IPS-20b (cell line): ENCODE data around the gene MMS22L.

ENCODE experiments used
- H3K27ac ChIP-seq: one replicate; pipeline ENCODE4 v1.5.1; 2013; ENCODE audit warnings: low read length
- H3K27me3 ChIP-seq: 2 replicates; pipeline ENCODE4 v1.6.1; 2013; ENCODE audit warnings: mild to moderate bottlenecking, low read length, inconsistent platforms; ENCODE audit not compliant: insufficient read depth
- H3K36me3 ChIP-seq: 2 replicates; pipeline ENCODE4 v1.6.1; 2013; ENCODE audit warnings: low read depth, mild to moderate bottlenecking, inconsistent platforms, low read length, moderate library complexity; ENCODE audit not compliant: insufficient read depth
- H3K4me1 ChIP-seq: 2 replicates; pipeline ENCODE4 v1.6.1; 2013; ENCODE audit warnings: mild to moderate bottlenecking, control low read depth, inconsistent platforms, low read length, moderate library complexity; ENCODE audit not compliant: insufficient read depth
- H3K4me3 ChIP-seq: 2 replicates; pipeline ENCODE4 v1.5.1; 2013; ENCODE audit warnings: mild to moderate bottlenecking, low read length, inconsistent platforms
- H3K9ac ChIP-seq: 2 replicates; pipeline ENCODE4 v1.6.1; 2013; ENCODE audit warnings: low read depth, mild to moderate bottlenecking, inconsistent platforms, low read length, moderate library complexity
- H3K9me3 ChIP-seq: 2 replicates; pipeline ENCODE4 v1.6.1; 2013; ENCODE audit warnings: mild to moderate bottlenecking, low read depth, low read length, inconsistent platforms; ENCODE audit not compliant: insufficient read depth

The MMS22L gene

DNA sequence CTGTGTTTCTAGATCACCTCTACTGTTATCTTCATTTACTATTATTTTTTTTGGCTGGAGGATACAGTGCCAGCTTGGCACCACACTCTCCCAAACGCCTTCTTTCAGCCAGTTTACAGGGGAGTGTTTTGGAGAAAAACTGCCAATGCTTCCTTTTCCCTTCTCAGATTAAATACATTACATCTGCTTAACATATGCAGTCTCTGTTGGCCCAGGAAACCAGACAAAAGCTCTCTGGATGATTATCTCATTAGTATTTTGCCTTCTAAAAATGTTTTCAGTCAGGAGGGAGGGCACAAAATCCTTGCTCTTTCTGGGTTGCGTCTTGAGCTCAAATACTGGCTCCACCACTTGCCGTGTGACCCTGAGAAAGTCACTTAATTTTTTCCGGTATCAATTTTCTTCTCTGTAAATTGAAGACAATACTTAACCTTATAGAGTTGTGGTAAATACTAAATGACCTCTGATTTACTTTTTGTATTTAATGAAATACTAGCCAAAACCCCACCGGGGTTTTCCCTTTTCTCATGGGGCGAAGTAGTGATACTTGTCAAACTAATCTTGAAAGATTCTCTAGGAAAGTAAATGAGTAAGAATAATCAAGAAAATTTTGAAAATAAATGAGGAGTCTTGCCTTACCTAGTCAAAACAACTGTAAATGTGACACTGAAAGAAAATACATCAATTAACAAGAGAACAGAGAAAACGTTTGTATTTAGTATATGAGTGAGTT is 146.2 kb downstream of the MMS22L start:
- Histone ChIP-seq H3K27ac (no peak overlapping the region), H3K36me3 (no peaks in the 10 kb centered on the region)

GRCh38 chr6:97133067-97133466 is 149.9 kb downstream of the MMS22L start:
- no peaks in the 10 kb centered on the region for H3K27me3 ChIP-seq
- H3K4me3 ChIP-seq: no peak overlapping the region
- H3K9me3 ChIP-seq: no peaks in the 10 kb centered on the region
- H3K9ac ChIP-seq: no peak overlapping the region
- H3K4me1 ChIP-seq: no peaks in the 10 kb centered on the region
- no peak overlapping the region for H3K27ac ChIP-seq
- no peaks in the 10 kb centered on the region for H3K36me3 ChIP-seq

More for the DNA sequence above, 146.2 kb downstream of the MMS22L start:
- no peaks in the 10 kb centered on the region for H3K27me3 ChIP-seq
- no peaks in the 10 kb centered on the region for H3K9me3 ChIP-seq
- no peaks in the 10 kb centered on the region for H3K4me1 ChIP-seq
- no peak overlapping the region for H3K9ac ChIP-seq
- no peak overlapping the region for H3K4me3 ChIP-seq

DNA sequence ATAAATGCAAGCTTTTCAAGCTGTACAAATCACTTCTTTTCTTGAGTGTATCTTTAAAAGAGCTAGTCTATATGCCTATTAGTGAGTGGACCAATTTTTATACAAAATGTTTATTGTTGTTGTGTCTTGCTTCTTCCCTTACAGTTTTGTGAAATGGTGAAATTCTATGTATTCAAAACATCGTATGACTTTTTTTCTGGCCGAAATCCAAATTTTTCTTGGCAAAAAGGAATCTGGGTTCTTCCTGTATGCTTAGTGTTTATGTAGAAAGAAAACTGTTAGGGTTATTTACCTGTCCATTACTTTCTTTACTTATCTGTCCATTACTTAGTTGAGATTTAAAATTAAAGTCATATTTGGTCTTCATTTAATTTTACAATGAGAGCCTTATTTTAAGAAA is 153.9 kb downstream of the MMS22L start:
- no peaks in the 10 kb centered on the region for H3K9me3 ChIP-seq
- no peaks in the 10 kb centered on the region for H3K36me3 ChIP-seq
- H3K9ac ChIP-seq: no peak overlapping the region
- no peaks in the 10 kb centered on the region for H3K4me1 ChIP-seq
- no peak overlapping the region for H3K4me3 ChIP-seq
- H3K27me3 ChIP-seq: no peaks in the 10 kb centered on the region
- no peak overlapping the region for H3K27ac ChIP-seq

DNA sequence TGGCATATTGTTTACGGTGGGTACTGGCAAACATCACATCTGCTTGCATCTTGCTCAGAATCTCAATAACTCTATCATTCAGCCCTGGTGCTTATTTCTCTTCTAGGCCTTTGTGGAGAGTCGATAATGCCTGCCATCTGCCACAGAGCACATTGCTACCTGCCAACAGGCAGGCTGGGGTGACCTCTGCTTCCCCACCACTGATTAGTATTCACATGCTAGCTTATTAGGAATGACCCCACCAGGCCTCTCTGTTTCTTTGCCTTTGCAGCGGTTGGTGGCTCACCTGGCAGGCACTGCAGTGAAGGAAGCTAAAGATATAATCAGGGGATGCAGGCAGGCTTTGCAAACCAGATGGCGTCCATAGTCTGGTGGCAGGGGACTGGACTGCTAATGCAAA is 154.5 kb downstream of the MMS22L start:
- H3K36me3 ChIP-seq: no peaks in the 10 kb centered on the region
- no peak overlapping the region for H3K9ac ChIP-seq
- no peak overlapping the region for H3K4me3 ChIP-seq
- no peaks in the 10 kb centered on the region for H3K27me3 ChIP-seq
- H3K4me1 ChIP-seq: no peaks in the 10 kb centered on the region
- H3K27ac ChIP-seq: no peak overlapping the region
- no peaks in the 10 kb centered on the region for H3K9me3 ChIP-seq

DNA sequence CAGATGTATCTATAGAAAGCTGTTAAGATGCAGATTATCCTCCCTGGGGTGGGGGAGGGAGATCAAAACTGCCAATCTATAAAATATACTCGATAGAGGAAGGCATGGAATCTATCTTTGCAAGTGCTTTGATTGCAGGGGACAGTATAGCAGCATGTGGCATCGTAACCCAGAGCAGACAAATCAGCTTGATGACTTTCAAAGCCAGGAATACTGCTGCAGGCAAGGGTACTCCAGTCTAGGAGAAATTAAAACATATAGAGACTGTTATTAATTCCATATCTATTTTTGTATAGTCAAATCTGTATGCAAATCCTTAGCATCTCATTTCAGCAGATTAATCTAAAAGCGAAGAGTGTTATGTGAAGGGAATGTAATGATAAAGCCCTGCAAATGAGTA is 159.4 kb downstream of the MMS22L start:
- no peaks in the 10 kb centered on the region for H3K9me3 ChIP-seq
- no peak overlapping the region for H3K4me3 ChIP-seq
- no peaks in the 10 kb centered on the region for H3K4me1 ChIP-seq
- no peaks in the 10 kb centered on the region for H3K27me3 ChIP-seq
- H3K27ac ChIP-seq: no peak overlapping the region
- no peak overlapping the region for H3K9ac ChIP-seq
- H3K36me3 ChIP-seq: no peaks in the 10 kb centered on the region

- Histone ChIP-seq H3K27ac (no peak overlapping the region), H3K27me3 (no peaks in the 10 kb centered on the region), H3K4me3 (no peak overlapping the region), H3K9ac (no peak overlapping the region), H3K36me3 (no peaks in the 10 kb centered on the region), H3K4me1 (no peaks in the 10 kb centered on the region), H3K9me3 (no peaks in the 10 kb centered on the region)
Measured at GRCh38 chr6:97123112-97123511, 159.9 kb downstream of the MMS22L start.

- Histone ChIP-seq H3K4me1 (no peaks in the 10 kb centered on the region), H3K9me3 (no peaks in the 10 kb centered on the region), H3K36me3 (no peaks in the 10 kb centered on the region), H3K27ac (no peak overlapping the region), H3K4me3 (no peak overlapping the region), H3K27me3 (no peaks in the 10 kb centered on the region), H3K9ac (no peak overlapping the region)
Measured at GRCh38 chr6:97120511-97120910, 162.5 kb downstream of the MMS22L start.

DNA sequence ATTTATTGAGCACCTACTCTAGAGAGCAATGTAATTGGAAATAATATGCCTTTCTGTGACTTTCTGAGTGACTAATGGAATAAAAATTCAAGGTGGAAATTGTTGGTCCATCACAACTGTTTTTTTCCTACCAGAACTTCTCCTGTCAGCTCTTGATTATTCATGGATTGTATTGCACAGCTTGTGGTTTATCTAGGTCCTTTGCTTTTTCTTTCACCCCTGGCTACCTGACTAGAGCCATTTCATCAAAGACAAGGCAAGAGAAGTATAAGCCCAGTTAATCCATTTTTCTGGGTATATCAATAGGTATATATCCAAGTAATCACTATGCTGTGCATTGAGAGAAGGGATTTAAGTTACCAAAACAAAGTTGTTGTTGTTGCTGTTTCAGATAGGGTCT is 168.4 kb downstream of the MMS22L start:
- Histone ChIP-seq H3K36me3 (no peaks in the 10 kb centered on the region), H3K27me3 (no peaks in the 10 kb centered on the region), H3K4me1 (no peaks in the 10 kb centered on the region), H3K9ac (no peak overlapping the region), H3K27ac (no peak overlapping the region), H3K4me3 (no peak overlapping the region), H3K9me3 (no peaks in the 10 kb centered on the region)

DNA sequence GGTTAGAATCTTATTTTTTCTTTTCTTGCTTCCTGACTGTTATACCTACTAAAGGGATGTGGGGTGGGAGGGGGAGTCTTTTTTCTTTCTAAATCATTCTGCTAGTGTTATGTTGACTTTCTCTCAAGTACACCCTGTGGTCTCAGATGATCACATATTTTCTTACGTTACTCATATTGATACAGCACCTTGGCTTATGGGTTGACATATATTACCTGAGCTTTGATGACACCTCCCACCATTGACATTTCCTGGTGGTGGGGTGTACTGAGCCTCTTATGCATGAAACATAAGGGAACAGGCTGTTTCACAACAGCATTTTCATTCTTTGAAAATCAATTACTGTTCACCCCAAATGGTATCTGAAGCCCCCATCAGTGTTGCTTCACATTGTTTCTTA is 169.8 kb downstream of the MMS22L start:
- Histone ChIP-seq H3K36me3 (no peaks in the 10 kb centered on the region), H3K4me1 (no peaks in the 10 kb centered on the region), H3K9ac (no peak overlapping the region), H3K27ac (no peak overlapping the region), H3K4me3 (no peak overlapping the region), H3K9me3 (no peaks in the 10 kb centered on the region), H3K27me3 (no peaks in the 10 kb centered on the region)

- H3K4me1 ChIP-seq: no peaks in the 10 kb centered on the region
- no peak overlapping the region for H3K4me3 ChIP-seq
- no peaks in the 10 kb centered on the region for H3K36me3 ChIP-seq
- H3K9ac ChIP-seq: no peak overlapping the region
- H3K9me3 ChIP-seq: no peaks in the 10 kb centered on the region
- H3K27me3 ChIP-seq: no peaks in the 10 kb centered on the region
- H3K27ac ChIP-seq: no peak overlapping the region
Measured at GRCh38 chr6:97111243-97111642, 171.8 kb downstream of the MMS22L start.

DNA sequence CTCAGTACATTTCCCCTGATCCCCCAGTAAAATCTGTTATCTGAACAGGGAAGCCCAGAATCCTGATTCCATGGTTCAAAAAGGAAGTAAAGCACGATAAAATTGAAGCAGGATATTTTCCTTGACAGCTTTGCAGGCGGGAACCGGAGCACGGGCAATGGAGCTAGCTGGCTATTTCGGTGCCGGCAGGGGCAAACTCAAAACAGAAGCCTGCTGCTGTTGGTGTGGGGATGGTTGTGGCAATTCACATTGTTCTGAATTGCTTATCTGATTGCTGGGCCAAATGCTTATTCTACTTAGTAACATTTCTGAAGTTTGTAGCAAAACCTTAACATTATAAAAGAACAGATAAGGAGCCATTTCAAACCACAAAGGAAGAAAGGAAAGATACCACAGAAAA is 172.4 kb downstream of the MMS22L start:
- no peak overlapping the region for H3K27ac ChIP-seq
- H3K9me3 ChIP-seq: no peaks in the 10 kb centered on the region
- no peak overlapping the region for H3K9ac ChIP-seq
- no peaks in the 10 kb centered on the region for H3K27me3 ChIP-seq
- no peaks in the 10 kb centered on the region for H3K36me3 ChIP-seq
- no peak overlapping the region for H3K4me3 ChIP-seq
- H3K4me1 ChIP-seq: no peaks in the 10 kb centered on the region

GRCh38 chr6:97110149-97110548 is 172.9 kb downstream of the MMS22L start:
- no peak overlapping the region for H3K4me3 ChIP-seq
- H3K27me3 ChIP-seq: no peaks in the 10 kb centered on the region
- no peak overlapping the region for H3K27ac ChIP-seq
- no peaks in the 10 kb centered on the region for H3K36me3 ChIP-seq
- H3K9ac ChIP-seq: no peak overlapping the region
- H3K9me3 ChIP-seq: no peaks in the 10 kb centered on the region
- H3K4me1 ChIP-seq: 0 out of 2 replicates have a peak, but pooled peaks cover 2% of the 10 kb centered on the region
